Pancreas (tissue), 10 donors: Measurements from ENCODE around the gene TET1. TPM values are rescaled to one million over a fixed set of nuclear protein-coding genes. Genes with fewer than 3 reads are reported as not detected.

Experiments used
- ATAC-seq, 4 donors: fragments of 200-7000 bp; cut with Tn5 transposase; one replicate each; pipeline versions ENCODE4 v1.8.0 to v1.9.1; 2020; ENCODE audit warnings: mild to moderate bottlenecking in 4 of 4, moderate library complexity in 4 of 4
- DNase-seq, 6 donors: peaks; one replicate each; pipeline ENCODE4 v3.0.0-alpha.2; 2020
- FAIRE-seq: peaks from 2 replicates; lab custom pipeline; 2012; peaks lifted over from hg19 to GRCh38; lab: Jason Lieb, UNC
- H3K27ac ChIP-seq, 4 donors: fragments of 200-600 bp; sonication (generic); 1 replicate in 3 of 4; 2 replicates in 1 of 4; pipeline versions ENCODE4 v1.5.0 to v1.8.0; 2020
- H3K27me3 ChIP-seq, 4 donors: fragments of 200-600 bp; one replicate each; pipeline ENCODE4 v1.8.0; 2021
- H3K36me3 ChIP-seq, 3 donors: fragments of 200-600 bp; sonication (generic) in 1 of 3; one replicate each; pipeline versions ENCODE4 v1.5.0 to v1.8.0; 2020 to 2021
- H3K4me1 ChIP-seq, 3 donors: fragments of 200-600 bp; one replicate each; pipeline ENCODE4 v1.8.0; 2021
- H3K4me3 ChIP-seq, 4 donors: fragments of 200-600 bp; sonication (generic) in 2 of 4; one replicate each; pipeline versions ENCODE4 v1.5.0 to v1.8.0; 2020 to 2021
- H3K9me3 ChIP-seq, 4 donors: fragments of 200-600 bp; one replicate each; pipeline ENCODE4 v1.8.0; 2021
- WGBS, 2 donors: extraction: QIAGEN DNeasy Blood & Tissue Kit; methylation state at CpG; one replicate each; pipeline ENCODE4 v1.1.7; 2013; 5-methylcytosine and 5-hydroxymethylcytosine counted together
- intact Hi-C, 3 donors: fragments of 100-400 bp; cut with DNase I; formaldehyde crosslinking; loops; one replicate each; pipeline versions ENCODE4 v1.11.1 to v1.14.2; 2022
- polyA plus RNA-seq, 2 donors: library from polyadenylated mRNA; stranded (reverse); fragments of 200-250 nt; gene quantifications; one replicate each; pipeline ENCODE4 v1.2.3, GENCODE V29; 2013
- total RNA-seq, 6 donors: library from RNA; stranded (reverse); fragmentation: NEBNext Ultra II Directional in 4 of 6; extraction: Animal tissue kit (Norgen Biotek cat#: 25700) in 4 of 6; gene quantifications; one replicate each; pipeline versions ENCODE4 v1.2.1 to v1.2.4, GENCODE V29; 2021 to 2023
- TF ChIP-seq, protein P1 (sequence below), 4 donors: fragments of 200-600 bp; sonication (generic) in 3 of 4; IDR thresholded peaks; one replicate each; pipeline versions ENCODE4 v1.5.0 to v1.8.0; 2021; ENCODE audit warnings: antibody characterized with exemption in 4 of 4
- donor health status: healthy with polysubstance abuse.
- donor health status: DM: no; HTN: no; CAD: no; lungs with moderate emphysema.
- donor health status: DM: no; HTN: no; CAD: no.
- donor health status: control.
- donor health status: control.
- donor health status: Bipolar disorder and iron deficiency.
- donor health status: DM: yes; HTN: yes; CAD: no.
- donor health status: DM: no; HTN: no; CAD: no.
- donor health status: DM: no; HTN: no; CAD: no.
- donor health status: DM: yes; HTN: yes; CAD: no.

The TET1 gene
- total and polyA plus RNA-seq, 8 donors = 0.11 to 1.6 (median 0.77) TPM

DNA sequence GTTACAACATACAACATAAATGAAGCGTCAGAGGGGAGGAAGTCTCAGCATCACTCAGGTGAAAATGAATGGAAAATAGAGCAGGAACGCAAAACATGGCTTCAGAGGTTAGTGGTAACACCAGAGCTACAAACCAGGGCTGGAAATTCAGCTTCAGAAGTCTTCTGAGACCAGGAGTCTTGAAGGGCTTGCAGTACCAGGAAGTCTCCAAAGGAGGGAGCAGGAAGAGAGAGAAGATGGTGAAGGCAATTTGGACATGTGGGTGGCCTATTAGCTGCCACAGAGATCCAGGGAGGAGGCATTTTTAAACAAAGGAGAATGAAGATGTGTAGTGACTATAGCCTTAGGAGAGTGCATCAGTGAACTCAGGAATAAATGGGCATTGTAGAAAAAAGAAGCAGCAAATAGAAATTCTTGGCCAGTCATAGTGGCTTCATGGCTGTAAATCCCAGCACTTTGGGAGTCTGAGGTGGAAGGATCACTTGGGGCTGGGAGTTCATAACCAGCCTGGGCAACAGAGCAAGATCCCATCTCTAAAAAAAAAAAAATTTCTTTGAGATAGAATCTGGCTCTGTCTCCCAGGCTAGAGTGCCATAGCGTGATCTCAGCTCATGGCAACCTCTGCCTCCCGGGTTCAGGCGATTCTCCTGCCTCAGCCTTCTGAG, 9.3 kb upstream of the TET1 start:
- Histone ChIP-seq H3K9me3 (no peaks in the 10 kb centered on the region), H3K36me3 (no peaks in the 10 kb centered on the region), H3K4me3 (no peak overlapping the region), H3K27ac (no peak overlapping the region), H3K27me3 (no peaks in the 10 kb centered on the region), H3K4me1 (no peaks in the 10 kb centered on the region)
- FAIRE-seq (no peak), ATAC-seq (peak; percentile 43 to 95 (median 88)), DNase-seq (peak in 2 of 6 donors; percentile 15 to 45)
- WGBS, 2 donors = 65 to 79% methylated on average over 5 of the region's 5 CpGs
- TF ChIP-seq, protein P1, sequence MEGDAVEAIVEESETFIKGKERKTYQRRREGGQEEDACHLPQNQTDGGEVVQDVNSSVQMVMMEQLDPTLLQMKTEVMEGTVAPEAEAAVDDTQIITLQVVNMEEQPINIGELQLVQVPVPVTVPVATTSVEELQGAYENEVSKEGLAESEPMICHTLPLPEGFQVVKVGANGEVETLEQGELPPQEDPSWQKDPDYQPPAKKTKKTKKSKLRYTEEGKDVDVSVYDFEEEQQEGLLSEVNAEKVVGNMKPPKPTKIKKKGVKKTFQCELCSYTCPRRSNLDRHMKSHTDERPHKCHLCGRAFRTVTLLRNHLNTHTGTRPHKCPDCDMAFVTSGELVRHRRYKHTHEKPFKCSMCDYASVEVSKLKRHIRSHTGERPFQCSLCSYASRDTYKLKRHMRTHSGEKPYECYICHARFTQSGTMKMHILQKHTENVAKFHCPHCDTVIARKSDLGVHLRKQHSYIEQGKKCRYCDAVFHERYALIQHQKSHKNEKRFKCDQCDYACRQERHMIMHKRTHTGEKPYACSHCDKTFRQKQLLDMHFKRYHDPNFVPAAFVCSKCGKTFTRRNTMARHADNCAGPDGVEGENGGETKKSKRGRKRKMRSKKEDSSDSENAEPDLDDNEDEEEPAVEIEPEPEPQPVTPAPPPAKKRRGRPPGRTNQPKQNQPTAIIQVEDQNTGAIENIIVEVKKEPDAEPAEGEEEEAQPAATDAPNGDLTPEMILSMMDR (IDR thresholded peaks at IDR 0.05) = peak; percentile 32 to 72 (median 67)
- intact Hi-C loops = no loop called here

DNA sequence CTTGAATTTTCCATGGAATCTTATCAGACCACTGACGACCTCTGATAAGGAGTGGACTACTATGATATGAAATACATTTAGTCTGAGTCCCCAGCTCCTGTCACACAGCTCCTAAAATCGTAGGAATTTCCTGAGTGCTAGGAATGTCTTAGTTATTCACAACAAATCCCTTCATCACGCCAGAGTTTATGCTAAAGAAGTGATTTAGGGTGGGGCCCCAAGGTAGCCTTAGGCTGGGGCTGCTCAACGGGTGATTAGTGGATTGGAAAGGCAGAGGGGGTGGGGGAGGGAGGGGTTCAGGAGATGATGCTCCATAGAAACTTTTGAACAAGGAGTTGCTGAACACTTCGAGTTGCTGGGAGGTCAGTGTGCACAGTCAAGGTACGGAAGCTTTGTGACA, 7.0 kb upstream of the TET1 start:
- H3K27ac ChIP-seq = no peak overlapping the region
- WGBS, 2 donors = 42 to 55% methylated on average over 6 of the region's 6 CpGs
- no peak for ATAC-seq
- no peaks in the 10 kb centered on the region for H3K36me3 ChIP-seq
- intact Hi-C loops = no loop called here
- no peaks in the 10 kb centered on the region for H3K27me3 ChIP-seq
- no peak for DNase-seq
- H3K9me3 ChIP-seq = no peaks in the 10 kb centered on the region
- no peak for FAIRE-seq
- no peaks in the 10 kb centered on the region for H3K4me1 ChIP-seq
- no peak overlapping the region for H3K4me3 ChIP-seq
- TF ChIP-seq, protein P1 (IDR thresholded peaks at IDR 0.05) = no peak

DNA sequence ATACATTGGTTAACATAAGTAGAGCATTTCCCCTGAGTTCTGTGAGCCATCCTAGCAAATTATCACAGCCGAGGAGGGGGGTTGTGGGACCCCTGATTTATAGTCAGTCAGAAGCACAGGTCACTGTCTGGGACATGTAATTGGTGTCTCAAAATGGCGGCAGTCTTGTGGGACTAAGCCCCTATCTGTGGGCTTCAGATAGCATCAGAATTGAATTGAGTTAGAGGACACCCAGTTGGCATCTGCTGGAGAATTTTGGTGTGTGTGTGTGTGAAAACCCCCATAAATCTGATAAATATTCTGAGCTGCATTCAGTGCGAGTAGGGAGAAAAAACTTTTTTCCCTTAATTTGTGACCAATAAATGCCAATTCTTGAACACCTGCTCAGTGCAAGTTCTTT, 6.5 kb upstream of the TET1 start:
- no peak for DNase-seq
- FAIRE-seq = no peak
- Histone ChIP-seq H3K27ac (no peak overlapping the region), H3K36me3 (no peaks in the 10 kb centered on the region), H3K27me3 (no peaks in the 10 kb centered on the region), H3K4me1 (no peaks in the 10 kb centered on the region), H3K4me3 (no peak overlapping the region), H3K9me3 (no peaks in the 10 kb centered on the region)
- WGBS, 2 donors = 65 to 79% methylated on average over 3 of the region's 3 CpGs
- no peak for ATAC-seq
- TF ChIP-seq, protein P1 (IDR thresholded peaks at IDR 0.05) = no peak
- intact Hi-C loops = no loop called here

- no peaks in the 10 kb centered on the region for H3K36me3 ChIP-seq
- ATAC-seq (no peak), FAIRE-seq (no peak), DNase-seq (no peak)
- H3K4me3 ChIP-seq = no peak overlapping the region
- no peak overlapping the region for H3K27ac ChIP-seq
- TF ChIP-seq, protein P1 (IDR thresholded peaks at IDR 0.05) = no peak
- intact Hi-C loops = no loop called here
- no peaks in the 10 kb centered on the region for H3K27me3 ChIP-seq
- no peaks in the 10 kb centered on the region for H3K9me3 ChIP-seq
- H3K4me1 ChIP-seq = no peaks in the 10 kb centered on the region
- WGBS, 2 donors = 93 to 97% methylated on average over 2 of the region's 2 CpGs
Observed at GRCh38 chr10:68558478-68558877, 1.7 kb upstream of the TET1 start.

- FAIRE-seq (no peak), DNase-seq (no peak), ATAC-seq (no peak)
- Histone ChIP-seq H3K27me3 (no peaks in the 10 kb centered on the region), H3K4me1 (no peaks in the 10 kb centered on the region), H3K9me3 (no peaks in the 10 kb centered on the region), H3K27ac (no peak overlapping the region), H3K36me3 (no peaks in the 10 kb centered on the region), H3K4me3 (no peak overlapping the region)
- 67% methylated on average over 4 of the region's 4 CpGs for WGBS, 2 donors
- intact Hi-C loops = no loop called here
- TF ChIP-seq, protein P1 (IDR thresholded peaks at IDR 0.05) = no peak
Observed at GRCh38 chr10:68559251-68559650, 886 bp upstream of the TET1 start.
